Measurements from ENCODE around the gene RTKN.

RTKN gene

GRCh38 chr2:74438248-74438647 is 3.5 kb downstream of the RTKN start:
- no peak for TF ChIP-seq GATA1 (IDR thresholded peaks at IDR 0.05; ENCODE audit: low read depth, low read length)
- TF ChIP-seq POLR2A (IDR thresholded peaks at IDR 0.05; ENCODE audit: low read length), result no peak
- DNase-seq, result no peak

- TF ChIP-seq POLR2A (IDR thresholded peaks at IDR 0.05; ENCODE audit: low read length) (no peak), GATA1 (IDR thresholded peaks at IDR 0.05; ENCODE audit: low read depth, low read length) (no peak)
- no peak for DNase-seq
These were observed 4.7 kb downstream of the RTKN start for GRCh38 chr2:74436848-74437695.

- TF ChIP-seq POLR2A (IDR thresholded peaks at IDR 0.05; ENCODE audit: low read length) (no peak), GATA1 (IDR thresholded peaks at IDR 0.05; ENCODE audit: low read depth, low read length) (no peak)
- DNase-seq, result no peak
These were observed 5.5 kb downstream of the RTKN start for GRCh38 chr2:74436111-74436805.

GRCh38 chr2:74430502-74430901 is 11.2 kb downstream of the RTKN start:
- DNase-seq, result no peak
- TF ChIP-seq POLR2A (IDR thresholded peaks at IDR 0.05; ENCODE audit: low read length), result no peak
- TF ChIP-seq GATA1 (IDR thresholded peaks at IDR 0.05; ENCODE audit: low read depth, low read length), result no peak

- DNase-seq, result no peak
- TF ChIP-seq POLR2A (IDR thresholded peaks at IDR 0.05; ENCODE audit: low read length) (no peak), GATA1 (IDR thresholded peaks at IDR 0.05; ENCODE audit: low read depth, low read length) (no peak)
These were observed 12.0 kb downstream of the RTKN start for GRCh38 chr2:74429487-74430451.

GRCh38 chr2:74428675-74429074 is 13.1 kb downstream of the RTKN start:
- no peak for DNase-seq
- no peak for TF ChIP-seq POLR2A (IDR thresholded peaks at IDR 0.05; ENCODE audit: low read length)
- no peak for TF ChIP-seq GATA1 (IDR thresholded peaks at IDR 0.05; ENCODE audit: low read depth, low read length)

- TF ChIP-seq GATA1 (IDR thresholded peaks at IDR 0.05; ENCODE audit: low read depth, low read length) (no peak), POLR2A (IDR thresholded peaks at IDR 0.05; ENCODE audit: low read length) (no peak)
- no peak for DNase-seq
These were observed 14.2 kb downstream of the RTKN start for GRCh38 chr2:74427551-74427950.

- no peak for DNase-seq
- TF ChIP-seq POLR2A (IDR thresholded peaks at IDR 0.05; ENCODE audit: low read length) (no peak), GATA1 (IDR thresholded peaks at IDR 0.05; ENCODE audit: low read depth, low read length) (no peak)
These were observed 15.5 kb downstream of the RTKN start for GRCh38 chr2:74426181-74426758.

- no peak for DNase-seq
- no peak for TF ChIP-seq POLR2A (IDR thresholded peaks at IDR 0.05; ENCODE audit: low read length)
- no peak for TF ChIP-seq GATA1 (IDR thresholded peaks at IDR 0.05; ENCODE audit: low read depth, low read length)
These were observed 16.2 kb downstream of the RTKN start for GRCh38 chr2:74425523-74425922.

- DNase-seq, result no peak
- TF ChIP-seq GATA1 (IDR thresholded peaks at IDR 0.05; ENCODE audit: low read depth, low read length) (no peak), POLR2A (IDR thresholded peaks at IDR 0.05; ENCODE audit: low read length) (no peak)
These were observed 16.7 kb downstream of the RTKN start for GRCh38 chr2:74424995-74425406.

GRCh38 chr2:74424139-74424992 is 17.4 kb downstream of the RTKN start:
- no peak for DNase-seq
- TF ChIP-seq POLR2A (IDR thresholded peaks at IDR 0.05; ENCODE audit: low read length), result no peak
- TF ChIP-seq GATA1 (IDR thresholded peaks at IDR 0.05; ENCODE audit: low read depth, low read length), result no peak

- TF ChIP-seq GATA1 (IDR thresholded peaks at IDR 0.05; ENCODE audit: low read depth, low read length) (no peak), POLR2A (IDR thresholded peaks at IDR 0.05; ENCODE audit: low read length) (no peak)
- no peak for DNase-seq
These were observed 18.3 kb downstream of the RTKN start for GRCh38 chr2:74423231-74424095.
